ENCODE results near the gene TMEM207. TPM values are rescaled to one million over a fixed set of nuclear protein-coding genes. Genes with fewer than 3 reads are reported as not detected.

TMEM207 gene
- total and polyA plus RNA-seq, 4 experiments from 2014 or later: not detected

- peaks cover 0 to 3% (median under 1%) of the 10 kb centered on the region in 8 donors for H3K9me3 Mint-ChIP-seq
- no peak overlapping the region for H3K4me3 ChIP-seq (ENCODE audit: low read length in 2 of 2)
- no peaks in the 10 kb centered on the region for H3K4me1 ChIP-seq (ENCODE audit: insufficient read depth, low read length)
- no peak overlapping the region for H3K27ac Mint-ChIP-seq
- H3K4me3 Mint-ChIP-seq: no peak overlapping the region
- no peaks in the 10 kb centered on the region for H3K9me3 ChIP-seq (ENCODE audit: control insufficient read depth in 1 of 2, low read length in 2 of 2)
- H3K27me3 ChIP-seq (ENCODE audit: insufficient read depth, low read length): no peaks in the 10 kb centered on the region
- H3K36me3 ChIP-seq (ENCODE audit: insufficient read depth, low read length): no peaks in the 10 kb centered on the region
- ChIA-PET POLR2A (ENCODE audit: partially characterized antibody) (no interaction called here), CTCF (ENCODE audit: partially characterized antibody) (interaction anchor here (1.1 kb wide), 1 partner anchor 8 kb away, joined by 5 read pairs; no protein-coding TSS in a partner anchor)
- H3K27me3 Mint-ChIP-seq: peaks cover 7 to 18% of the 10 kb centered on the region in 2 donors
- no peaks in the 10 kb centered on the region for H3K36me3 Mint-ChIP-seq
- DNase-seq: no peak
- H3K27ac ChIP-seq (ENCODE audit: low read depth, low read length): no peak overlapping the region
- intact Hi-C loops (cut with micrococcal nuclease): no loop called here
- no peaks in the 10 kb centered on the region for H3K4me1 Mint-ChIP-seq
Measured at GRCh38 chr3:190432216-190432615, 17.5 kb downstream of the TMEM207 start.

- Histone ChIP-seq H3K4me1 (ENCODE audit: insufficient read depth, low read length) (no peaks in the 10 kb centered on the region), H3K4me3 (ENCODE audit: low read length in 2 of 2) (no peak overlapping the region), H3K27me3 (ENCODE audit: insufficient read depth, low read length) (no peaks in the 10 kb centered on the region), H3K27ac (ENCODE audit: low read depth, low read length) (no peak overlapping the region), H3K36me3 (ENCODE audit: insufficient read depth, low read length) (no peaks in the 10 kb centered on the region), H3K9me3 (ENCODE audit: control insufficient read depth in 1 of 2, low read length in 2 of 2) (no peaks in the 10 kb centered on the region)
- Mint-ChIP-seq H3K27me3 (peaks cover 6 to 11% of the 10 kb centered on the region in 2 donors), H3K36me3 (no peaks in the 10 kb centered on the region), H3K4me1 (no peaks in the 10 kb centered on the region), H3K4me3 (no peak overlapping the region), H3K9me3 (peaks cover 0 to 3% (median 0%) of the 10 kb centered on the region in 8 donors), H3K27ac (no peak overlapping the region)
- CTCF ChIA-PET (ENCODE audit: partially characterized antibody): no interaction called here
- intact Hi-C loops (cut with micrococcal nuclease): no loop called here
- POLR2A ChIA-PET (ENCODE audit: partially characterized antibody): no interaction called here
- DNase-seq: no peak
Measured at GRCh38 chr3:190430906-190431305, 18.8 kb downstream of the TMEM207 start.

GRCh38 chr3:190429681-190430080 is 20.0 kb downstream of the TMEM207 start:
- no peaks in the 10 kb centered on the region for H3K9me3 ChIP-seq (ENCODE audit: control insufficient read depth in 1 of 2, low read length in 2 of 2)
- Mint-ChIP-seq H3K27me3 (peaks cover 4 to 5% of the 10 kb centered on the region in 2 donors), H3K4me1 (peaks cover 0 to 5% (median 2%) of the 10 kb centered on the region in 4 donors), H3K27ac (no peak overlapping the region), H3K9me3 (peaks cover 0 to 3% (median 0%) of the 10 kb centered on the region in 8 donors), H3K36me3 (no peaks in the 10 kb centered on the region), H3K4me3 (no peak overlapping the region)
- ChIA-PET CTCF (ENCODE audit: partially characterized antibody) (no interaction called here), POLR2A (ENCODE audit: partially characterized antibody) (no interaction called here)
- H3K36me3 ChIP-seq (ENCODE audit: insufficient read depth, low read length): no peaks in the 10 kb centered on the region
- no peaks in the 10 kb centered on the region for H3K4me1 ChIP-seq (ENCODE audit: insufficient read depth, low read length)
- no peak overlapping the region for H3K4me3 ChIP-seq (ENCODE audit: low read length in 2 of 2)
- H3K27me3 ChIP-seq (ENCODE audit: insufficient read depth, low read length): no peaks in the 10 kb centered on the region
- no peak overlapping the region for H3K27ac ChIP-seq (ENCODE audit: low read depth, low read length)
- no peak for DNase-seq
- intact Hi-C loops (cut with micrococcal nuclease): no loop called here

GRCh38 chr3:190426806-190427507 is 22.7 kb downstream of the TMEM207 start:
- Mint-ChIP-seq H3K27ac (no peak overlapping the region), H3K9me3 (no peaks in the 10 kb centered on the region), H3K4me3 (no peak overlapping the region), H3K36me3 (no peaks in the 10 kb centered on the region), H3K27me3 (no peaks in the 10 kb centered on the region), H3K4me1 (peaks cover 6 to 8% (median 7%) of the 10 kb centered on the region in 4 donors)
- DNase-seq: no peak
- no peaks in the 10 kb centered on the region for H3K36me3 ChIP-seq (ENCODE audit: insufficient read depth, low read length)
- ChIA-PET POLR2A (ENCODE audit: partially characterized antibody) (no interaction called here), CTCF (ENCODE audit: partially characterized antibody) (no interaction called here)
- H3K4me3 ChIP-seq (ENCODE audit: low read length in 2 of 2): no peak overlapping the region
- no peaks in the 10 kb centered on the region for H3K4me1 ChIP-seq (ENCODE audit: insufficient read depth, low read length)
- intact Hi-C loops (cut with micrococcal nuclease): no loop called here
- no peak overlapping the region for H3K27ac ChIP-seq (ENCODE audit: low read depth, low read length)
- H3K27me3 ChIP-seq (ENCODE audit: insufficient read depth, low read length): no peaks in the 10 kb centered on the region
- no peaks in the 10 kb centered on the region for H3K9me3 ChIP-seq (ENCODE audit: control insufficient read depth in 1 of 2, low read length in 2 of 2)

GRCh38 chr3:190425833-190426232 is 23.9 kb downstream of the TMEM207 start:
- CTCF ChIA-PET (ENCODE audit: partially characterized antibody): interaction anchor here (1.2 to 1.8 kb wide), 4 partner anchors 22 to 458 kb away, joined by 3 to 5 read pairs (median 4); no protein-coding TSS in a partner anchor
- H3K4me1 Mint-ChIP-seq: peaks cover 6 to 8% (median 7%) of the 10 kb centered on the region in 4 donors
- intact Hi-C loops (cut with micrococcal nuclease): loop anchor here (2.0 kb wide), 1 partner anchor 87 kb away; no protein-coding TSS in a partner anchor

GRCh38 chr3:190424478-190425439 is 24.9 kb downstream of the TMEM207 start:
- H3K36me3 ChIP-seq (ENCODE audit: insufficient read depth, low read length): no peaks in the 10 kb centered on the region
- Mint-ChIP-seq H3K36me3 (no peaks in the 10 kb centered on the region), H3K27ac (peak overlapping the region; percentile 18 to 89 (median 78)), H3K4me1 (peaks cover 6 to 8% (median 7%) of the 10 kb centered on the region in 4 donors), H3K4me3 (peak overlapping the region; percentile 52 to 75 (median 70)), H3K27me3 (no peaks in the 10 kb centered on the region), H3K9me3 (peaks cover 0 to 2% (median 0%) of the 10 kb centered on the region in 8 donors)
- H3K27me3 ChIP-seq (ENCODE audit: insufficient read depth, low read length): no peaks in the 10 kb centered on the region
- peak in 4 of 5 donors; percentile 31 to 44 (median 38) for DNase-seq
- intact Hi-C loops (cut with micrococcal nuclease): loop anchor here (1.0 to 2.0 kb wide), 2 partner anchors 88 to 457 kb away; no protein-coding TSS in a partner anchor
- no peak overlapping the region for H3K27ac ChIP-seq (ENCODE audit: low read depth, low read length)
- no peaks in the 10 kb centered on the region for H3K9me3 ChIP-seq (ENCODE audit: control insufficient read depth in 1 of 2, low read length in 2 of 2)
- POLR2A ChIA-PET (ENCODE audit: partially characterized antibody): interaction anchor here (1.0 kb wide), 2 partner anchors 89 to 90 kb away, joined by 3 read pairs; partner anchors contain the start of gene IL1RAP
- H3K4me3 ChIP-seq (ENCODE audit: low read length in 2 of 2): no peak overlapping the region
- CTCF ChIA-PET (ENCODE audit: partially characterized antibody): interaction anchor here (1.0 to 2.6 kb wide), 11 partner anchors 8 to 457 kb away, joined by 3 to 10 read pairs (median 4); no protein-coding TSS in a partner anchor
- no peaks in the 10 kb centered on the region for H3K4me1 ChIP-seq (ENCODE audit: insufficient read depth, low read length)

More at GRCh38 chr3:190425833-190426232, 23.9 kb downstream of the TMEM207 start:
- Histone ChIP-seq H3K4me1 (ENCODE audit: insufficient read depth, low read length) (no peaks in the 10 kb centered on the region), H3K9me3 (ENCODE audit: control insufficient read depth in 1 of 2, low read length in 2 of 2) (no peaks in the 10 kb centered on the region), H3K4me3 (ENCODE audit: low read length in 2 of 2) (no peak overlapping the region), H3K27ac (ENCODE audit: low read depth, low read length) (no peak overlapping the region), H3K27me3 (ENCODE audit: insufficient read depth, low read length) (no peaks in the 10 kb centered on the region), H3K36me3 (ENCODE audit: insufficient read depth, low read length) (no peaks in the 10 kb centered on the region)
- Mint-ChIP-seq H3K9me3 (no peaks in the 10 kb centered on the region), H3K27ac (no peak overlapping the region), H3K4me3 (no peak overlapping the region), H3K36me3 (no peaks in the 10 kb centered on the region), H3K27me3 (no peaks in the 10 kb centered on the region)
- no peak for DNase-seq
- POLR2A ChIA-PET (ENCODE audit: partially characterized antibody): no interaction called here
